Smooth muscle cell (in vitro differentiated cells): ENCODE data around the gene ATG7. TPM values are rescaled to one million over a fixed set of nuclear protein-coding genes. Genes with fewer than 3 reads are reported as not detected.

Source experiments
- DNase-seq: peaks from one replicate; lab custom pipeline; 2025; ENCODE audit not compliant: unreplicated experiment; lab: John Stamatoyannopoulos, UW
- H2AFZ ChIP-seq: fragments of 200-600 bp; sonication (generic); 2 replicates; pipeline ENCODE4 v1.6.0; 2016; ENCODE audit warnings: antibody characterized with exemption, low read depth, mild to moderate bottlenecking
- H3F3A ChIP-seq: fragments of 200-600 bp; sonication (generic); 2 replicates; pipeline ENCODE4 v1.6.0; 2017; ENCODE audit warnings: antibody characterized with exemption, low read depth
- H3K27ac ChIP-seq: fragments of 200-600 bp; sonication (generic); 2 replicates; pipeline ENCODE4 v1.5.1; 2016; ENCODE audit warnings: low read depth, mild to moderate bottlenecking
- H3K27me3 ChIP-seq: fragments of 200-600 bp; sonication (generic); 2 replicates; pipeline ENCODE4 v1.6.1; 2016; ENCODE audit warnings: low read depth, mild to moderate bottlenecking
- H3K36me3 ChIP-seq: fragments of 200-600 bp; sonication (generic); 2 replicates; pipeline ENCODE4 v1.5.1; 2016; ENCODE audit warnings: low read depth
- H3K4me1 ChIP-seq: fragments of 200-600 bp; sonication (generic); 2 replicates; pipeline ENCODE4 v1.5.1; 2016; ENCODE audit warnings: low read depth
- H3K4me2 ChIP-seq: fragments of 200-600 bp; sonication (generic); 2 replicates; pipeline ENCODE4 v1.6.0; 2016; ENCODE audit warnings: mild to moderate bottlenecking
- H3K4me3 ChIP-seq: fragments of 200-600 bp; sonication (generic); 2 replicates; pipeline ENCODE4 v1.5.1; 2016; ENCODE audit warnings: mild to moderate bottlenecking
- H3K79me2 ChIP-seq: fragments of 200-600 bp; sonication (generic); 2 replicates; pipeline ENCODE4 v1.6.0; 2016; ENCODE audit warnings: low read depth, mild to moderate bottlenecking
- H3K9ac ChIP-seq: fragments of 200-600 bp; sonication (generic); 2 replicates; pipeline ENCODE4 v1.6.0; 2016; ENCODE audit warnings: low read depth
- H3K9me3 ChIP-seq: fragments of 200-600 bp; sonication (generic); replicated peaks from 2 replicates; pipeline ENCODE4 v1.5.1; 2016; ENCODE audit warnings: low read depth
- H4K20me1 ChIP-seq: fragments of 200-600 bp; sonication (generic); 2 replicates; pipeline ENCODE4 v1.6.0; 2016; ENCODE audit warnings: low read depth
- WGBS: methylation state at CpG from one replicate; pipeline ENCODE4 v1.1.7; 2016; ENCODE audit warnings: low lambda C conversion rate; 5-methylcytosine and 5-hydroxymethylcytosine counted together
- polyA plus RNA-seq: library from polyadenylated mRNA; unstranded; fragments of >200 nt; fragmentation: Nextera tagmentation; extraction: Ambion mirVana; gene quantifications from 2 replicates; pipeline ENCODE4 v1.2.1, GENCODE V29; 2016
- total RNA-seq: library from RNA; depleted of rRNA; stranded (reverse); fragments of >200 nt; gene quantifications from 2 replicates; pipeline ENCODE4 v1.2.3, GENCODE V29; 2014
- TF ChIP-seq, protein P1 (sequence below): fragments of 200-600 bp; sonication (generic); IDR thresholded peaks from 2 replicates; pipeline ENCODE4 v1.5.1; 2017; ENCODE audit warnings: borderline replicate concordance, mild to moderate bottlenecking, antibody characterized with exemption; ENCODE audit not compliant: insufficient read depth, poor library complexity, severe bottlenecking

Gene ATG7
- total and polyA plus RNA-seq, 2 experiments from 2014 or later, result 19.4 to 40.3 TPM

GRCh38 chr3:11536936-11537612, 264.9 kb downstream of the ATG7 start:
- Histone ChIP-seq H4K20me1 (no peaks in the 10 kb centered on the region), H3K9ac (no peak overlapping the region), H3K27ac (no peak overlapping the region), H3K4me2 (no peak overlapping the region), H3K9me3 (no peaks in the 10 kb centered on the region), H3K79me2 (no peaks in the 10 kb centered on the region), H3K4me3 (no peak overlapping the region), H2AFZ (no peak overlapping the region), H3K27me3 (no peaks in the 10 kb centered on the region), H3K4me1 (peaks cover 5% of the 10 kb centered on the region), H3K36me3 (no peaks in the 10 kb centered on the region), H3F3A (no peaks in the 10 kb centered on the region)
- WGBS, result 96% methylated on average over 12 of the region's 12 CpGs
- DNase-seq, result no peak
- TF ChIP-seq, protein P1, sequence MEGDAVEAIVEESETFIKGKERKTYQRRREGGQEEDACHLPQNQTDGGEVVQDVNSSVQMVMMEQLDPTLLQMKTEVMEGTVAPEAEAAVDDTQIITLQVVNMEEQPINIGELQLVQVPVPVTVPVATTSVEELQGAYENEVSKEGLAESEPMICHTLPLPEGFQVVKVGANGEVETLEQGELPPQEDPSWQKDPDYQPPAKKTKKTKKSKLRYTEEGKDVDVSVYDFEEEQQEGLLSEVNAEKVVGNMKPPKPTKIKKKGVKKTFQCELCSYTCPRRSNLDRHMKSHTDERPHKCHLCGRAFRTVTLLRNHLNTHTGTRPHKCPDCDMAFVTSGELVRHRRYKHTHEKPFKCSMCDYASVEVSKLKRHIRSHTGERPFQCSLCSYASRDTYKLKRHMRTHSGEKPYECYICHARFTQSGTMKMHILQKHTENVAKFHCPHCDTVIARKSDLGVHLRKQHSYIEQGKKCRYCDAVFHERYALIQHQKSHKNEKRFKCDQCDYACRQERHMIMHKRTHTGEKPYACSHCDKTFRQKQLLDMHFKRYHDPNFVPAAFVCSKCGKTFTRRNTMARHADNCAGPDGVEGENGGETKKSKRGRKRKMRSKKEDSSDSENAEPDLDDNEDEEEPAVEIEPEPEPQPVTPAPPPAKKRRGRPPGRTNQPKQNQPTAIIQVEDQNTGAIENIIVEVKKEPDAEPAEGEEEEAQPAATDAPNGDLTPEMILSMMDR, result no peak

DNA sequence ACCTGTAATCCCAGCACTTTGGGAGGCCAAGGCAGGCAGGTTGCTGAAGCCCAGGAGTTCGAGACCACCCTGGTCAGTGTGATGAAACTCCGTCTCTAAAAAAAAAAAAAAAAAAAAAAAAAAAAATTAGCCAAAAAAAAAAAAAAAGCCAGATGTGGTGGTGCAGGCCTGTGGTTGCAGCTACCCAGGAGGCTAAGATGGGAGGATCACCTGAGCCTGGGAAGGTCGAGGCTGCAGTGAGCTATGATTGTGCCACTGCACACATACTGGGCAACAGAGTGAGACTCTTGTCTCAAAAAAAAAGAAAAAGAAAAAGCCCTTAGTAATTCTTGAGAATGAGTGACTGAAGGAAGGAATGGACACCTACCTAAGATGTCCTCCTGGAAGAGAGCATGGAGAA, 266.4 kb downstream of the ATG7 start:
- Histone ChIP-seq H3K27me3 (no peaks in the 10 kb centered on the region), H2AFZ (no peak overlapping the region), H3F3A (no peaks in the 10 kb centered on the region), H4K20me1 (no peaks in the 10 kb centered on the region), H3K36me3 (no peaks in the 10 kb centered on the region), H3K4me3 (no peak overlapping the region), H3K79me2 (no peaks in the 10 kb centered on the region), H3K4me1 (no peaks in the 10 kb centered on the region), H3K27ac (no peak overlapping the region), H3K4me2 (no peak overlapping the region), H3K9ac (no peak overlapping the region), H3K9me3 (no peaks in the 10 kb centered on the region)
- WGBS, result 89% methylated on average over 3 of the region's 3 CpGs
- DNase-seq, result no peak
- TF ChIP-seq, protein P1, result no peak

DNA sequence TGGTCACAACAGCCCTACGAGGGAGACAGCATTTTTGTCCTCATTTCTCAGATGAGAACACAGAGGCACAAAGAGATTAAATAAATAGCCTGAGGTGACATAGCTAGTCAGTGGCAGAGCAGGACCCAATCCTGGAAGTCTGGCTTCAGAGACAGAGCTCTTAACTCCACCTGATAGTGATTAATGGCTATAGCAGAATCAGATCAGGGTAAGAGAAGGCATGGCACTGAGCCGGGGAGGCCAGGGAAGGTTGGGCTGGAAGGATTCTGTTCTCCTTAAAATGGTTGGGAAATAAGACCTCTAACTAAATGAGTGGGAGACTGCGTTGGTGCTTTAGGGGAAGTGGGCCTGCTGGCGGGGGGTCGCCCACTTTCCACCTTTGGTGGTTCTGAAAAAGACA, 267.0 kb downstream of the ATG7 start:
- Histone ChIP-seq H3K4me3 (no peak overlapping the region), H3K9ac (no peak overlapping the region), H3F3A (no peaks in the 10 kb centered on the region), H3K27me3 (no peaks in the 10 kb centered on the region), H3K36me3 (no peaks in the 10 kb centered on the region), H3K79me2 (no peaks in the 10 kb centered on the region), H2AFZ (no peak overlapping the region), H3K4me2 (no peak overlapping the region), H3K27ac (no peak overlapping the region), H3K4me1 (no peaks in the 10 kb centered on the region), H3K9me3 (no peaks in the 10 kb centered on the region), H4K20me1 (no peaks in the 10 kb centered on the region)
- no peak for DNase-seq
- TF ChIP-seq, protein P1, result no peak
- 83% methylated on average over 5 of the region's 5 CpGs for WGBS

DNA sequence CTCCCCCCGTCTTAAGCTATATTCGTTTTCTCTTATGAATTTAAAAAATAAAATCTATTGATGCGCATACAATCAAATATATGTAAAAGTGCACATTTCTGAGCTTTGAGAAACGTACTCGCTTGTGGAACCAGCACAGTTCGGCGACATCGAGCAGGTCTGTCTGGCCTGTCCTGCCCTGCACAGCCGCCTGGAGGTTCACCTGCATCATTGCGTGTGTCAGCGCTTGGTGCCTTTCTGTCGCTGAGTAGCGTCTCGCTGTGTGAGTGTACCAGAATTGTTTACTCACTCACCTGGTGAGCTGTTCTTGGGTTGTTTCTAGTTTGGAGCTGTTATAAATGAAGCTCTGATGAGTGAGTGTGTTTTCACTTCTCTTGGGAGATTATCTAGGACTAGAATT, 267.5 kb downstream of the ATG7 start:
- Histone ChIP-seq H3K4me2 (no peak overlapping the region), H4K20me1 (no peaks in the 10 kb centered on the region), H3K27ac (no peak overlapping the region), H2AFZ (no peak overlapping the region), H3K4me1 (peaks cover 2% of the 10 kb centered on the region), H3K27me3 (no peaks in the 10 kb centered on the region), H3F3A (no peaks in the 10 kb centered on the region), H3K9ac (no peak overlapping the region), H3K9me3 (no peaks in the 10 kb centered on the region), H3K79me2 (no peaks in the 10 kb centered on the region), H3K36me3 (no peaks in the 10 kb centered on the region), H3K4me3 (no peak overlapping the region)
- DNase-seq, result no peak
- TF ChIP-seq, protein P1, result no peak
- 79% methylated on average over 14 of the region's 14 CpGs for WGBS
